Astrocyte of the cerebellum (primary cell): ENCODE data around the gene ECE1.
A peak's percentile ranks its signal among the peaks of the same experiment; 100 is the strongest.
"Not testable (repeated sequence)": the region's sequence is repeated elsewhere in the genome, so short reads cannot be mapped to it uniquely, and the experiment has no call there.

Experiments used
- DNase-seq: peaks from one replicate; pipeline ENCODE4 v3.0.0-alpha.2; 2011; ENCODE audit warnings: low read depth
- H3K4me3 ChIP-seq: 2 replicates; pipeline ENCODE4 v1.5.1; 2011; ENCODE audit warnings: mild to moderate bottlenecking, low read depth, low read length, moderate library complexity
- CTCF ChIP-seq: IDR thresholded peaks from 2 replicates; pipeline ENCODE4 v1.5.1; 2012; ENCODE audit warnings: low read length, low read depth, moderate library complexity, mild to moderate bottlenecking; ENCODE audit errors: missing control alignments
- in situ Hi-C: cut with HindIII; loops from 2 replicates; pipeline ENCODE4 v1.10.0; 2017; ENCODE audit warnings: low sequenced_read_pairs

ECE1 gene

GRCh38 chr1:21188235-21188634 lies 102.0 kb downstream of the ECE1 start:
- in situ Hi-C loops, result no loop called here
- TF ChIP-seq CTCF, result peak; percentile 3

GRCh38 chr1:21185221-21185731 lies 105.0 kb downstream of the ECE1 start:
- no peak overlapping the region for H3K4me3 ChIP-seq
- DNase-seq, result no peak

More at GRCh38 chr1:21188235-21188634, 102.0 kb downstream of the ECE1 start:
- no peak for DNase-seq
- H3K4me3 ChIP-seq, result no peak overlapping the region

GRCh38 chr1:21184276-21184675 lies 106.0 kb downstream of the ECE1 start:
- no peak overlapping the region for H3K4me3 ChIP-seq
- TF ChIP-seq CTCF, result no peak
- in situ Hi-C loops, result no loop called here
- DNase-seq, result no peak

More at GRCh38 chr1:21185221-21185731, 105.0 kb downstream of the ECE1 start:
- TF ChIP-seq CTCF, result no peak
- in situ Hi-C loops, result no loop called here

GRCh38 chr1:21182181-21182731 lies 108.0 kb downstream of the ECE1 start:
- H3K4me3 ChIP-seq, result no peak overlapping the region
- TF ChIP-seq CTCF, result no peak
- DNase-seq, result no peak
- in situ Hi-C loops, result no loop called here

- DNase-seq, H3K4me3 ChIP-seq, in situ Hi-C loops: not testable (repeated sequence)
These were observed 112.0 kb downstream of the ECE1 start for GRCh38 chr1:21178271-21178670.

- peak; percentile 94 for DNase-seq
- in situ Hi-C loops, result no loop called here
- TF ChIP-seq CTCF, result no peak
- H3K4me3 ChIP-seq, result peak within 1 kb of the TSS; percentile 99
These were observed 113.4 kb downstream of the ECE1 start, which contains the start of gene EIF4G3 for GRCh38 chr1:21176586-21177555. Gene EIF4G3, minus strand, starts transcription at chr1:21176897. Its CDS starts 174,155 bp downstream, at chr1:21002742.
